Thymus (tissue), 11 donors: ENCODE data around the gene VWA5A. TPM values are rescaled to one million over a fixed set of nuclear protein-coding genes. Genes with fewer than 3 reads are reported as not detected.

Source experiments
- DNase-seq, 9 donors: peaks; one replicate each; pipeline ENCODE4 v3.0.0-alpha.2; 2013; ENCODE audit warnings: low spot score in 9 of 9, low read depth in 6 of 9, missing footprints in 1 of 9
- H3K27ac ChIP-seq, 2 donors: one replicate each; pipeline ENCODE4 v1.5.1; 2013; ENCODE audit warnings: control low read depth in 1 of 2, low read depth in 1 of 2, low read length in 1 of 2, mild to moderate bottlenecking in 1 of 2, moderate library complexity in 1 of 2
- H3K27me3 ChIP-seq, 2 donors: one replicate each; pipeline ENCODE4 v1.5.1; 2013; ENCODE audit warnings: low read length in 1 of 2; ENCODE audit not compliant: control insufficient read depth in 2 of 2, insufficient read depth in 1 of 2
- H3K36me3 ChIP-seq, 2 donors: one replicate each; pipeline ENCODE4 v1.5.1; 2013; ENCODE audit warnings: low read length in 1 of 2, mild to moderate bottlenecking in 1 of 2, moderate library complexity in 1 of 2; ENCODE audit not compliant: control insufficient read depth in 2 of 2, insufficient read depth in 2 of 2
- H3K4me1 ChIP-seq, 2 donors: one replicate each; pipeline ENCODE4 v1.5.1; 2013; ENCODE audit warnings: low read length in 2 of 2; ENCODE audit not compliant: control insufficient read depth in 2 of 2, insufficient read depth in 2 of 2
- H3K4me3 ChIP-seq, 2 donors: one replicate each; pipeline ENCODE4 v1.5.1; 2013; ENCODE audit warnings: low read length in 2 of 2, control low read depth in 1 of 2, mild to moderate bottlenecking in 1 of 2
- H3K9me3 ChIP-seq, 2 donors: one replicate each; pipeline ENCODE4 v1.5.1; 2013; ENCODE audit warnings: low read length in 1 of 2, mild to moderate bottlenecking in 1 of 2; ENCODE audit not compliant: control insufficient read depth in 2 of 2, insufficient read depth in 1 of 2
- WGBS: extraction: QIAGEN DNeasy Blood & Tissue Kit; methylation state at CpG from one replicate; pipeline ENCODE4 v1.1.7; 2013; 5-methylcytosine and 5-hydroxymethylcytosine counted together
- polyA plus RNA-seq: library from polyadenylated mRNA; stranded (reverse); fragments of 200-250 nt; gene quantifications from one replicate; pipeline ENCODE4 v1.2.3, GENCODE V29; 2013
- total RNA-seq: library from RNA; stranded (reverse); fragments of 120-200 nt; gene quantifications from one replicate; pipeline ENCODE4 v1.2.4, GENCODE V29; 2013
- donor health status: healthy.

The VWA5A gene
- total and polyA plus RNA-seq, 2 donors, result 6.0 to 15.8 TPM

DNA sequence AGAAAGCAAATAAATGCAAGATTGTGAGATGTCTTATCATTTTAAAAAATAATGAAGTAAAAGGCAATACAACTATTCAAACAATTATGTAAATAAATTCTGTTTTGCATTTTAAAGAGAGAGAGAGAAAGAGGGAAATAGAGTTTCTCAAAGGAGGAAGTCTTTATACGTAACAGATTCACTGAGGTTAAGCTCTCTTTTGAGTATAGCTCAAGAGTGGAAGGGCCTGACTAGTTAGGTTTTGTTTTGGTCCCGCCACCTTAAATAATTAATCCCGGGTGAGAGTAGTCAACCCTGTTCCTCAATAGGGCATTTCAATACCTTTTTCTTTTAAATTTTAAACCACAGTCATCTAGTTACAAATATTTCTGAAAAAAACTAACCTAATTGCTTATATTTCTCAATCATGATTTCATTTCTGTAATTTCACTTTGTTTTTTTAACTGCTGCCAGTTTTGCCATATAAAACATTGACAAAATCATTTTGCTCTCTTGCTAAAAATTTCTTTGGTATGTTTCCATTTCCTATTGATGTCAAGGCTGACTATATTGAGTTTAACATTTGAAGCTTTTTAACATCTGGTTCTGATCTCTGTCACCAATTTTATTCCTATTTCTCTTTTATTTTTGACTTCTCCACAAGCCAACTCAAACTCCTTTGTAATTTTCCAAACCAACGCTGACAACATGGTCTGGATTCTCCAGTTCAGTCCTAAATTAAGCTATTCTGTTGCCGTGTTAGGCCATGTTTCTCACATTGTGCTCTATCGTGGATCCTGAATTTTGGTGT lies 78.2 kb downstream of the VWA5A start:
- H3K27ac ChIP-seq, result no peak overlapping the region
- H3K4me3 ChIP-seq, result no peak overlapping the region
- 88% methylated on average over 6 of the region's 6 CpGs for WGBS

DNA sequence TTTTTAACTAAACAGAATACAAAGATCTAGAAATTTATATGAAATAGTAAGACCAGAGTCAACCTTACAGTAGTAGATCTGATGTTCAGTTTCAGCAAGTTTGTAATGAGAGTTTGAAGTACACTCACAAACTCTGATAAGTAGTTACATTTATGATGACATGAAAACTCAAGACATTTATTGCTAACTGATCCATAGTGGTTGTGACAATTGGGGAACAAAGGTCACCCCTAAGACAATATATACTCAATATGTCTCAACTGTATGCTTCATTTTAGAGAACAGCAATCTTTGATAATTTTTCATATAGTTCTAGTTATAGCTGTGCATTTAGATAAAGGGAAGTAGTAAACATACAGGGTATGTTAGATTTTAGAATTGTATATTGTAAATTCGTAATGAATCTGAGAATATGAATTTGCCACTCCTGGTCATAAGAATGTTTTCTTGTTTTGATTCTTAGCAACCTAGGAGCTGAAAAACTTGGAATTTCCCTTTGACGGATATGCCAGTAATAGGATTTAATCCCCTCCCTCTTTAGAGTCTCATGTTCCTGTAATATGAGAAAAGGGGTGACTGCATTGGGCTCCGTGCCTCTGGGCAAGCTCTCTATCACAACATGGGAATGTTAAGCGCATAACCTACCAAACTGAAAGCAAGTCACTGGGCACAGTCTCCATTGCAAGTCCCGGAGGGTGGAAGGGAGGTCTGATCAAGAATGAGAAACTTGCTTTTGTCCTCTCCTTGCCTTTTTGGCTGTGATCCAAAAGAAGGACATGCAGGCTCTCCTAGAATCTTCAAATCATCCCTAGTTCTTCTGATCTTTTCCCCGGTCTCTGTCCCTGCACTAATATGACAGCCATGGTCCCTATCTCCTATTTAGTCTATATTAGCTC lies 79.3 kb downstream of the VWA5A start:
- Histone ChIP-seq H3K27me3 (no peaks in the 10 kb centered on the region), H3K4me3 (no peak overlapping the region), H3K9me3 (no peaks in the 10 kb centered on the region), H3K27ac (peak overlapping the region in 1 of 2 donors; percentile 32), H3K4me1 (no peaks in the 10 kb centered on the region), H3K36me3 (no peaks in the 10 kb centered on the region)
- 95% methylated on average over 6 of the region's 6 CpGs for WGBS
- DNase-seq, result peak in 1 of 9 donors; percentile 10

More for the DNA sequence above, 78.2 kb downstream of the VWA5A start:
- Histone ChIP-seq H3K4me1 (no peaks in the 10 kb centered on the region), H3K27me3 (no peaks in the 10 kb centered on the region), H3K36me3 (no peaks in the 10 kb centered on the region), H3K9me3 (no peaks in the 10 kb centered on the region)
- no peak for DNase-seq

DNA sequence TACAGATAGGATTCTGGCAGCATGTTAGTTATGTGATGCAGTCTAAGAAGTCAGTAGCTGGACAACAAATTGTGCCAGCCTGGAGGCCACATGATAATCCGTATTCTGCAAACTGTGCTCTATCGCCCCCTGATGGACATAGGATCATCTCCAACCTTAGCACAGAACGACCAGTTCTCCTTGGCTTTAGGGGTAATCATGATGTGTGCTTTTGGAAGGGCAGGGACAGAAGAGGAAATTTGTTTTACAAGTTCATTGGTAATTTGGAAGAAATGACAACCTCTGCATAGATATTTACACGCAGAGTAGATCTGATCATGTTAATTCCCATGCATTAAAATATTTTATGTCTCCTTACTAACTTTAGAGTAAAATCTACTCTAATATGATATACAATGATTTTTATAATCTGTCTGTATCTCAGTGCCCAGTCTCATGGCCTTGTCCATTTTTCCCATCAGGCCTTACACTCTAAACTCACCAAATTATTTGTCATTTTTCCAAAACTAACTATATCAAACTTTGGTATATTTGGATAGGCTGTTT lies 80.0 kb downstream of the VWA5A start:
- H3K27ac ChIP-seq, result peak overlapping the region in 1 of 2 donors; percentile 32
- H3K9me3 ChIP-seq, result no peaks in the 10 kb centered on the region
- H3K4me1 ChIP-seq, result no peaks in the 10 kb centered on the region
- no peaks in the 10 kb centered on the region for H3K36me3 ChIP-seq
- peak; percentile 8 to 56 (median 28) for DNase-seq
- H3K4me3 ChIP-seq, result no peak overlapping the region
- H3K27me3 ChIP-seq, result no peaks in the 10 kb centered on the region
- 60% methylated on average over 4 of the region's 4 CpGs for WGBS

Other genes with a start within 250 kb of the VWA5A start
- gene TMEM225, start 229.8 kb upstream of the VWA5A start, total RNA-seq, result not detected
- not detected for gene TMEM225, start 229.8 kb upstream of the VWA5A start, polyA plus RNA-seq
- gene OR8D4, start 213.3 kb upstream of the VWA5A start, total RNA-seq, result not detected
- gene OR8D4, start 213.3 kb upstream of the VWA5A start, polyA plus RNA-seq, result 0.02 TPM
- not detected for gene OR4D5, start 175.8 kb upstream of the VWA5A start, total RNA-seq
- not detected for gene OR4D5, start 175.8 kb upstream of the VWA5A start, polyA plus RNA-seq
- not detected for gene OR6T1, start 171.6 kb upstream of the VWA5A start, total RNA-seq
- gene OR6T1, start 171.6 kb upstream of the VWA5A start, polyA plus RNA-seq, result not detected
- gene OR10S1, start 137.7 kb upstream of the VWA5A start, total RNA-seq, result not detected
- not detected for gene OR10S1, start 137.7 kb upstream of the VWA5A start, polyA plus RNA-seq
- not detected for gene OR10G6, start 120.3 kb upstream of the VWA5A start, total RNA-seq
- not detected for gene OR10G6, start 120.3 kb upstream of the VWA5A start, polyA plus RNA-seq
- gene OR10G4, start 102.5 kb upstream of the VWA5A start, total RNA-seq, result not detected
- under 0.01 TPM for gene OR10G4, start 102.5 kb upstream of the VWA5A start, polyA plus RNA-seq
- gene OR10G9, start 92.4 kb upstream of the VWA5A start, total RNA-seq, result not detected
- gene OR10G9, start 92.4 kb upstream of the VWA5A start, polyA plus RNA-seq, result not detected
- gene OR10G8, start 88.7 kb upstream of the VWA5A start, total RNA-seq, result not detected
- not detected for gene OR10G8, start 88.7 kb upstream of the VWA5A start, polyA plus RNA-seq
- gene OR10G7, start 74.1 kb upstream of the VWA5A start, total RNA-seq, result not detected
- gene OR10G7, start 74.1 kb upstream of the VWA5A start, polyA plus RNA-seq, result not detected
- gene OR10D3, start 67.9 kb downstream of the VWA5A start, total RNA-seq, result not detected
- not detected for gene OR10D3, start 67.9 kb downstream of the VWA5A start, polyA plus RNA-seq
- not detected for gene OR8G1, start 125.6 kb downstream of the VWA5A start, total RNA-seq
- not detected for gene OR8G1, start 125.6 kb downstream of the VWA5A start, polyA plus RNA-seq
- gene OR8G5, start 140.9 kb downstream of the VWA5A start, total RNA-seq, result 0.05 TPM
- 0.14 TPM for gene OR8G5, start 140.9 kb downstream of the VWA5A start, polyA plus RNA-seq
- not detected for gene OR8D1, start 198.5 kb downstream of the VWA5A start, total RNA-seq
- not detected for gene OR8D1, start 198.5 kb downstream of the VWA5A start, polyA plus RNA-seq
- not detected for gene OR8D2, start 204.7 kb downstream of the VWA5A start, total RNA-seq
- not detected for gene OR8D2, start 204.7 kb downstream of the VWA5A start, polyA plus RNA-seq